ENCODE measurements around the gene VWA5A.

GRCh38 chr11:124172599-124172998 is 57.3 kb downstream of the VWA5A start:
- TF ChIP-seq RAD21 (IDR thresholded peaks at IDR 0.05; ENCODE audit: low read depth), result no peak
- TF ChIP-seq CREB1 (IDR thresholded peaks at IDR 0.05; ENCODE audit: low read depth), result no peak
- no peak for TF ChIP-seq TEAD4 (IDR thresholded peaks at IDR 0.05)
- TF ChIP-seq, protein P1, sequence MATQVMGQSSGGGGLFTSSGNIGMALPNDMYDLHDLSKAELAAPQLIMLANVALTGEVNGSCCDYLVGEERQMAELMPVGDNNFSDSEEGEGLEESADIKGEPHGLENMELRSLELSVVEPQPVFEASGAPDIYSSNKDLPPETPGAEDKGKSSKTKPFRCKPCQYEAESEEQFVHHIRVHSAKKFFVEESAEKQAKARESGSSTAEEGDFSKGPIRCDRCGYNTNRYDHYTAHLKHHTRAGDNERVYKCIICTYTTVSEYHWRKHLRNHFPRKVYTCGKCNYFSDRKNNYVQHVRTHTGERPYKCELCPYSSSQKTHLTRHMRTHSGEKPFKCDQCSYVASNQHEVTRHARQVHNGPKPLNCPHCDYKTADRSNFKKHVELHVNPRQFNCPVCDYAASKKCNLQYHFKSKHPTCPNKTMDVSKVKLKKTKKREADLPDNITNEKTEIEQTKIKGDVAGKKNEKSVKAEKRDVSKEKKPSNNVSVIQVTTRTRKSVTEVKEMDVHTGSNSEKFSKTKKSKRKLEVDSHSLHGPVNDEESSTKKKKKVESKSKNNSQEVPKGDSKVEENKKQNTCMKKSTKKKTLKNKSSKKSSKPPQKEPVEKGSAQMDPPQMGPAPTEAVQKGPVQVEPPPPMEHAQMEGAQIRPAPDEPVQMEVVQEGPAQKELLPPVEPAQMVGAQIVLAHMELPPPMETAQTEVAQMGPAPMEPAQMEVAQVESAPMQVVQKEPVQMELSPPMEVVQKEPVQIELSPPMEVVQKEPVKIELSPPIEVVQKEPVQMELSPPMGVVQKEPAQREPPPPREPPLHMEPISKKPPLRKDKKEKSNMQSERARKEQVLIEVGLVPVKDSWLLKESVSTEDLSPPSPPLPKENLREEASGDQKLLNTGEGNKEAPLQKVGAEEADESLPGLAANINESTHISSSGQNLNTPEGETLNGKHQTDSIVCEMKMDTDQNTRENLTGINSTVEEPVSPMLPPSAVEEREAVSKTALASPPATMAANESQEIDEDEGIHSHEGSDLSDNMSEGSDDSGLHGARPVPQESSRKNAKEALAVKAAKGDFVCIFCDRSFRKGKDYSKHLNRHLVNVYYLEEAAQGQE (IDR thresholded peaks at IDR 0.05; ENCODE audit: low read depth), result no peak
- TF ChIP-seq MAX (IDR thresholded peaks at IDR 0.05), result no peak
